Gastrocnemius medialis (tissue), 4 donors: ENCODE results near the gene TMCC1.

Source experiments
- POLR2A ChIP-seq, 2 donors: fragments of 450-650 bp; IDR thresholded peaks; one replicate each; pipeline ENCODE4 v1.6.1; 2017; ENCODE audit warnings: antibody characterized with exemption in 2 of 2, mild to moderate bottlenecking in 2 of 2, moderate library complexity in 2 of 2
- TF ChIP-seq, protein P1 (sequence below), 5 experiments: fragments of 450-650 bp in 3 of 5; fragments of 200-600 bp in 2 of 5; sonication (generic) in 2 of 5; IDR thresholded peaks in 4 of 5; conservative IDR thresholded peaks in 1 of 5; 1 replicate in 4 of 5; 2 replicates in 1 of 5; pipeline ENCODE4 v1.5.1; 2016 to 2019; ENCODE audit warnings: antibody characterized with exemption in 5 of 5, mild to moderate bottlenecking in 3 of 5, moderate library complexity in 3 of 5

DNA sequence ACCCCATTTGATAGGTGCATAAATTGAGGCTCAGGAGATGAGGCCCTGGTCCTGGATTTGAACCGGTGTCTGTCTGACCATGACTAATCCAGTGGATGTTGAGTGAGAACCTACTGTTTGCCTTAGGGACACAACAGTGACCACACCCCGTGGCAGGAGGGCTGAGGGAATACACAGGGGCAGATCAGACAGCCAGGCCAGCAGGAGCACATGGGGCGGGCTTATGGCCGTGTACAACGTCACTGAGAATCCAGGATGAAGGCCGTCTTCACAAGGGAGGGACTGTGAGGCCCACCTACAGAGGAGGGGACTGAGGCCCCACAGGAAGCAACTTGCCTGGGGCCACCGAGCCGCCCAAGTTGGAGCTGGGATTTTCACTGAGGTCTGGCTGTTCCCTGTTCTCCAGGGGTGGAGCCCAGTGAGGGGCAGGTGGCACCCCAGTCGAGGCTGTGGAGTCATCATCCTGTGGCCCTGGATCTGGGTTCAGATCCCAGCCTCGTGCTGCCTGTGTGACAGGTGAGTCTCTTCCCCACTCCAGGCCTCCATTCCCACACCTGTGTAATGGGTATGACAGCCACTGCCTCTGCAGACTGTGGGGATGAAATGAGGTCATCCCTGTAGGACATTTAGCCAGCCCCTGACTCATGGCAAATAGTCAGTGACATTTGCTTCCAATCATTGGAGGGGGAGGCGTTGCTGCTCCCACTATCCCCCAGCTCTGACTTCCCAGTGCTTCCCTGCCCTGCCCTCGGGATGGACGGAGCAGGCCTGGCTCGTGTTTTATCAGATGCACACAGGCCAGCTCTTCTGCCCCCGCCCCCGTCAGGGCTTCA lies 280.8 kb downstream of the TMCC1 start:
- TF ChIP-seq, protein P1, sequence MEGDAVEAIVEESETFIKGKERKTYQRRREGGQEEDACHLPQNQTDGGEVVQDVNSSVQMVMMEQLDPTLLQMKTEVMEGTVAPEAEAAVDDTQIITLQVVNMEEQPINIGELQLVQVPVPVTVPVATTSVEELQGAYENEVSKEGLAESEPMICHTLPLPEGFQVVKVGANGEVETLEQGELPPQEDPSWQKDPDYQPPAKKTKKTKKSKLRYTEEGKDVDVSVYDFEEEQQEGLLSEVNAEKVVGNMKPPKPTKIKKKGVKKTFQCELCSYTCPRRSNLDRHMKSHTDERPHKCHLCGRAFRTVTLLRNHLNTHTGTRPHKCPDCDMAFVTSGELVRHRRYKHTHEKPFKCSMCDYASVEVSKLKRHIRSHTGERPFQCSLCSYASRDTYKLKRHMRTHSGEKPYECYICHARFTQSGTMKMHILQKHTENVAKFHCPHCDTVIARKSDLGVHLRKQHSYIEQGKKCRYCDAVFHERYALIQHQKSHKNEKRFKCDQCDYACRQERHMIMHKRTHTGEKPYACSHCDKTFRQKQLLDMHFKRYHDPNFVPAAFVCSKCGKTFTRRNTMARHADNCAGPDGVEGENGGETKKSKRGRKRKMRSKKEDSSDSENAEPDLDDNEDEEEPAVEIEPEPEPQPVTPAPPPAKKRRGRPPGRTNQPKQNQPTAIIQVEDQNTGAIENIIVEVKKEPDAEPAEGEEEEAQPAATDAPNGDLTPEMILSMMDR (IDR thresholded peaks at IDR 0.05 in 4 of 5, conservative IDR thresholded peaks at IDR 0.05 in 1 of 5): no peak
- TF ChIP-seq POLR2A (IDR thresholded peaks at IDR 0.05): no peak
